Activated T-cell treated with anti-CD3 and anti-CD28 coated beads, Interleukin-2, amount 50 U/mL, for 24 hours (primary cell): ENCODE data around the gene TMC6.
"Not testable (repeated sequence)": the region's sequence is repeated elsewhere in the genome, so short reads cannot be mapped to it uniquely, and the experiment has no call there.

ENCODE experiments used
- DNase-seq: peaks from one replicate; pipeline ENCODE4 v3.0.0-alpha.2; 2020
- H3K27ac Mint-ChIP-seq: 2 replicates; pipeline ENCODE4 v1.8.0; 2020; ENCODE audit warnings: mild to moderate bottlenecking, mixed read lengths
- H3K27me3 Mint-ChIP-seq: 2 replicates; pipeline ENCODE4 v1.8.0; 2020; ENCODE audit warnings: mixed read lengths
- H3K36me3 Mint-ChIP-seq: 2 replicates; pipeline ENCODE4 v1.8.0; 2020; ENCODE audit warnings: low read depth, mixed read lengths
- H3K4me1 Mint-ChIP-seq: 2 replicates; pipeline ENCODE4 v1.8.0; 2020; ENCODE audit warnings: low read depth, mixed read lengths
- H3K4me3 Mint-ChIP-seq: 2 replicates; pipeline ENCODE4 v1.8.0; 2020; ENCODE audit warnings: mild to moderate bottlenecking, moderate library complexity, mixed read lengths
- H3K9me3 Mint-ChIP-seq: 2 replicates; pipeline ENCODE4 v1.8.0; 2020; ENCODE audit warnings: mixed read lengths

Gene TMC6

DNA sequence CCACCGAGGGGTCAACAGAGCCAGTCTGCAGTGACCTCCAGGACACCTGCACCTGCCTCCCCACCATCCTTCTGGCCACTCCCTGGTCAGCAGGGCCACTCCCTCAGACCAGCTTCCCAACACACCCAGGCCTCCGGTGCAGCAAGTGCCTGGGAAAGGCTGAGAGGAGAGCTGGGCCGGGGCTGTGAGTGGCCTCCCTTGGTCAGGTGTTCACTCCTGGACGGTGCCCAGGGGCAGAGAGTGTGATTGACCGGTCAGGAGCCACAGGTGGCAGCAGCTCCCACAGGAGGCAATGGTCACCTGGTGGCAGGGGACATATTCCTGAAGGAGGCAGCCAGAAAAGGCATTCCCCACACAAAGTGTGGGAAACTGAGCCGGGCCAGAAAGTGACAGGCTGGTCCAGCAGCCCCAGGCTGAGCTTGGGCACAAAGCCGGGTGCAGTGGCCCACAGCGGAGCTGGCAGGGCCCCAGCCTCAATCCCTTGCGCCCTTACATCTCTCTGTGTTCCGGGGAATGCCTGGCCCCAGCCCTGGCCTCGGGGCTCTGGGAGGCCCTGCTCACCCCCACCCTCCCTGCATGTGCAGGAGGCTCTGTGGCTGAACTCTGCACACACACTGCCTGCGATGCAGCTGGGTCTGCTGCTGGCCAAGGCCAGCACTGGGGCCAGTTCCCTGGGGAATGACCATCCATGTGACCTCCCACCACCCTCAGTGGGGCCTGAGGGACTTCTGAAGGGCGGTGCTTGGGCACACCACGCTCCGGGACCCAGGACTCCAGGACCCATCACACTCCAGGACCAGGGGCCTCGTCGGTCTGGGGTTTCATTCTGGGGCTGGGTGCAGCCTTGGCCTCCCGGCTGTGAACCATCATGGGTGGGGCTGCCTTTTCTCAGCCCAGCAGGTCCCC, 16.4 kb upstream of the TMC6 start:
- no peak for DNase-seq
- peaks cover 22% of the 10 kb centered on the region for H3K36me3 Mint-ChIP-seq
- H3K9me3 Mint-ChIP-seq, result no peaks in the 10 kb centered on the region
- H3K27ac Mint-ChIP-seq, result peak overlapping the region; percentile 29
- H3K4me1 Mint-ChIP-seq, result peaks cover 42% of the 10 kb centered on the region
- no peaks in the 10 kb centered on the region for H3K27me3 Mint-ChIP-seq
- no peak overlapping the region for H3K4me3 Mint-ChIP-seq

DNA sequence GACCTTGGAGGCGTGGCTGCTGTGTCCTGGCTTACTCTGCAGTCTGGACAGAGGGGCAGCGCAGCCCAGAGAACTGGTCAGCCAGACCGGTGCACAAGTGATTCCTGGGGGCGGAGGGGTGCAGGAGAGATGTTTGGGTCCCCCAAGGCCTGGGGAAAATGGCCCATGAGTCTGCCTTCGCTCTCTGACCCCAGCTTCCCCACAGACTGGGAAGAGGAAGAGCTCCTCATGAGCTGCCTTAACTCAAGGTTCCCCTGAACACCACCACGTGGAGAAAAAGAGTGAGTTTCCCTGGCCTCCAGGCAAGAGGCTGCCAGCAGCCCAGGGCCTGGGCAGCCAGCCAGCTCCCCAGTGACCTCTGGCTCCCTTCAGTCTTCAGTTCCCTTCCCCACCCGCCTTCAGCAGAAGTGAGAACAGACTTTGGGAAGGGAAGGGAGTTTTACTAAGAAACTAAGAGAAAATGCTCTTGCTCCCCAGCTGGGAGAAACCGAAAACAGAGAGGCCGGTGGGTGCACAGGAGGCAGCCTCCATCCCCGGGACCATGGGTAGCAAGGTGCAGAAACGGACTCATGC, 15.7 kb upstream of the TMC6 start:
- no peak overlapping the region for H3K4me3 Mint-ChIP-seq
- no peaks in the 10 kb centered on the region for H3K9me3 Mint-ChIP-seq
- DNase-seq, result no peak
- H3K4me1 Mint-ChIP-seq, result peaks cover 44% of the 10 kb centered on the region
- H3K36me3 Mint-ChIP-seq, result peaks cover 26% of the 10 kb centered on the region
- no peaks in the 10 kb centered on the region for H3K27me3 Mint-ChIP-seq
- peak overlapping the region; percentile 29 for H3K27ac Mint-ChIP-seq

DNA sequence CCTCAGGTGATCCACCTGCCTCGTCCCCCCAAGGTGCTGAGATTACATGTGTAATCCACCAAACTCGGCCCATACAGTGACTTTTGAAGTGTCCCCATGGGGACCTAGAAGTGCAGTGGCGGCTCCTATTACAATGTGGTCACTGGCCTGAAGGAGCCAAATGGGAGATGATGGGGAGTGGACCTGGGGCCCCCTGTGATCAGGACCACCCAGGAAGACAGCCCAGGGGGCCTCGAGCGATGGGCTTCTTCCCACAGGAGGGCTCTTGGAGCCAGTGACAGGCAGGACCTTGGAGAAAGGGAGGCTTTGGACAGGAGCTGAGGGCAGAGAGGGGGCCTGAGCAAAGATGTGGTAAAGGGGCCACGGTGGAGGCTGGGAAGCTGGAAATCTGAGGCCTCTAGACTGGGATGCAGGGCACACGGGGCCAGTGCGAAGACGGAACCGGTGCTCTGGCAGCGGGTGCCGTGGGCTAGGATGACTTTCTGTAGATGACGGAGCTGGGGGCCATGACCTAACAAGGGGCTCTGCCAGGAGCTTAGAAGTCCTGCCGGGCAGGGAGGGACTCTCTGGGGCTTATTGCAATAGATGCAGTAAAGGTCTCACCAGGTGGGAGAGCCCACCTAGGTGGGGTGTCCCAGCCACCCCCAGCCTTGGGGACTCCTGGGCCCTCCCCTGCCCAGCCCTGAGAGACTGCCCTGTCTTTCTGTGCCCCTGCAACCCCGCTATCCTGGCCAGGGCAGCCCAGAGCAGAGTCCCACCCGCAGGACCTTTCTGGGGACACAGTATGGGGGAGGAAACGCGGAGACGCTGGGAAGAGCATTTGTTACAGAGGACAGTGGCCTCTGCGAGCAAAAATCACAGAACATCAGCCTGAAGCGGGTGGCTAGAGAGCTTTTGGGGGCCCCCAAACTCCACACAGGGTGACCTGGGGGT, 14.9 kb upstream of the TMC6 start:
- peak overlapping the region; percentile 61 for H3K27ac Mint-ChIP-seq
- no peak for DNase-seq
- H3K4me1 Mint-ChIP-seq, result peaks cover 47% of the 10 kb centered on the region
- no peak overlapping the region for H3K4me3 Mint-ChIP-seq
- H3K9me3 Mint-ChIP-seq, result no peaks in the 10 kb centered on the region
- H3K36me3 Mint-ChIP-seq, result peaks cover 33% of the 10 kb centered on the region
- H3K27me3 Mint-ChIP-seq, result no peaks in the 10 kb centered on the region

DNA sequence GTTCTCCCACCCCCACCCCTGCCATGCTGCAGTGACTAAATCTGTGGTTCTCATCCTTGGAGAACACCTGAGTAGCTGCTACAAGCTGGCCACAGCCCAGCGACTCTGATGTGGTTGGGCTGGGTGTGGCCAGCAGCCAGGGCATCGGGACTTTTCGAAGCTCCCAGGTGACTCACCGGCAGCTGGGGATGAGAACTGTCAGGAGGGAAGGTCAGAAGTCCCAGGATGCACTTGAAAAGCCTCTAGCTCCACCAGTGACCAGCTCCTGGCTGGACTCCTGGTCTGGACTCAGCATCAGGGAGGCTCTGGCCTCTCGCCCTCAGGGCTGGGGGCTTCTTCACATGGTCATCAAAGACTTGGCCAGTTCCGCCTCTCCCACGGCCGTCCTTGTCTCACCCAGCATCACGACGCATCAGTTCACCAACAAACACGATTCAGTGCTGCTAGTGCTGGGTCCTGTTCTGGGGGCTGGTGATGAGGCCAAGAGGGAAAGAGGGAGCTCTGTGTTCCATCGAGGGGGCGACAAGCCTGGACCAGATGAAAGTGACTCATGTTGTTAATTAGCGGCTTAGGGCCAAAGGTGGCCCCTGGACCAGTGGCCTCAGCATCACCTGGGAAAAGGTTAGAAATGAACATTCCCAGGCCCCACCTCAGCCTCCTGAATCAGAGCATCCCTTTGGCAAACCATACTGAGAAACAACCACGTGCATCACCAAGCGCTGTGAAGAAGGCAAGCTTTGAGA, 13.7 kb upstream of the TMC6 start:
- no peaks in the 10 kb centered on the region for H3K27me3 Mint-ChIP-seq
- peaks cover 43% of the 10 kb centered on the region for H3K36me3 Mint-ChIP-seq
- no peak for DNase-seq
- H3K4me1 Mint-ChIP-seq, result peaks cover 50% of the 10 kb centered on the region
- H3K9me3 Mint-ChIP-seq, result no peaks in the 10 kb centered on the region
- no peak overlapping the region for H3K4me3 Mint-ChIP-seq
- peak overlapping the region; percentile 26 for H3K27ac Mint-ChIP-seq

DNA sequence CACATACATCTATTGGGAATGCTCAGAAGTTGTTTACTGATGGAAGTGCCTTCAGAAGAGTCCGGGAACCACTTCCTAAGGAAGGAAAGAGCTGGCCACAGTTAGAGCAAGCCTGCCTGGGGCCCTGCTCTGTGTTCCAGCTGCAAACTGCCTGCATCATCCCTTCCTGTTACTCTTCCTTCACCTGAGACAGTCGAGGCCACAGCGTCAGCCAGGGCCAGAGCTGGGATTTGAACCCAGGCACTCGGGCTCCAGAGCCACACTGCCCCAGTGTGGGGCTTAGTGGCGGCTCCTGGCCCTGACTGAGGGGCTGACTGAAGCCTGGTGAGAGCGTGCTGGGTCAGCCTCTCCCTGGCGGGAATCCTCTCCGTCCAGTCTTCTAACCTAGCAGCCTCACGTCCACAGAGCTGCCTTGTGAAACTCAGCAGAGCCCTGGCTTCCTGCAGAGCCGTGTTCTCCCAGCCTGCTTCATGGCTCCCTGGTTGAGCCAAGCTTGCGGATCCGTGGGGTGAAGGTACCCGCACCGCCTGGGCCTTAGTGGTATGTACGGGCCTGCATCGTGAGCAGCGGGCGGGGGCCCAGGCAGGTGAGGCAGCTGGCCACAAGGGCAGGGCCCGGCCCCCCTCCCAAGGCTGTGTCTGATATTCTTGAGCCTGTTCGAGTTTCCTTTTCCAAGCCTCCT, 13.0 kb upstream of the TMC6 start:
- Mint-ChIP-seq H3K4me1 (peaks cover 56% of the 10 kb centered on the region), H3K9me3 (no peaks in the 10 kb centered on the region), H3K27me3 (no peaks in the 10 kb centered on the region), H3K4me3 (no peak overlapping the region), H3K27ac (peak overlapping the region; percentile 50), H3K36me3 (peaks cover 50% of the 10 kb centered on the region)
- no peak for DNase-seq

DNA sequence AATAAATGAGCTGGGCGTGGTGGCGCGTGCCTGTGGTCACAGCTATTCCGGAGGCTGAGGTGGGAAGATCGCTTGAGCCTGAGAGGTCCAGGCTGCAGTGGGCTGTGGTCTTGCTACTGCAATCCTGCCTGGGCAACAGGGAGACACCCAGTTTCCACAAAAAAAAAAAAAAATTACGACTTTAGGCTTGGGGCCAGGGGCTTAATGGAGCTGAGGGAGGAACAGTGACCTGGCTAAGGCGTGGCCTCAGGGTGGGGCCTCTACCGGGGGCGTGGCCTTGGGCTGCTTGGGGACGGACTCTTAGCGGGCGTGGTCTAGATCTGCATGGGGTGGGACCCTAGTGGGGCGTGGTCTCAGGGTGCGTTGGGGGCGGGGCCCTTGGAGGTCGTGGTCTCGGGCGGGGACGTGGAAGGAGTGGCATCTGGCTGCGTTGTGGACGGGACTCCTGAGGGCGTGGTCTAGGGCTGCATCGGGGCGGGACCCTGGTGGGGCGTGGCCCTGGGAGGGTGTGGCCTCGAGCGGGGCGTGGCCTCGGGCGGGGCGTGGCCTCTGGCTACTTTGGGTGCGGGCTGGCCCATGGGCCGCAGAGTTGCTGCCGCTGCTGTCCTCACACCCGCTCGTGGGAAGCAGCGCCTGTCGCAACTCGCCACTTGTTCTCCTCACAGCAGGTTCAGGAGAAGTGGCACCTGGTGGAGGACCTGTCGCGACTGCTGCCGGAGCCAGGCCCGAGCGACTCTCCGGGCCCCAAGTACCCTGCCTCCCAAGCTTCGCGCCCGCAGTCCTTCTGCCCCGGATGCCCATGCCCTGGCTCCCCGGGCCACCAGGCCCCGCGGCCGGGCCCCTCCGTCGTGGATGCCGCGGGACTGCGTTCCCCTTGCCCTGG, 11.9 kb upstream of the TMC6 start:
- Mint-ChIP-seq H3K9me3 (no peaks in the 10 kb centered on the region), H3K36me3 (peaks cover 62% of the 10 kb centered on the region)
- peak; percentile 96 for DNase-seq

DNA sequence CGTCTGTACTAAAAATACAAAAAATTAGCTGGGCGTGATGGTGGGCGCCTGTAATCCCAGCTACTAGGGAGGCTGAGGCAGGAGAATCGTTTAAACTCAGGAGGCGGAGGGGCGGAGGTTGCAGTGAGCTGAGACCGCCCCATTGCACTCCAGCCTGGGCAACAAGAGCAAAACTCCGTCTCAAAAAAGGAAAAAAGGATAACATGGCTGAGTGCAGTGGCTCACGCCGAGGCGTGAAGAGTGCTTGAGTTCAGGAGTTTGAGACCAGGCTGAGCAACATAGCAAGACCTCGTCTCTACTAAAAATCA, 11.3 kb upstream of the TMC6 start:
- not testable (repeated sequence) for DNase-seq, H3K27me3 Mint-ChIP-seq, H3K9me3 Mint-ChIP-seq
- Mint-ChIP-seq H3K4me1 (peaks cover 72% of the 10 kb centered on the region), H3K4me3 (peak overlapping the region; percentile 6), H3K27ac (peak overlapping the region; percentile 88), H3K36me3 (peaks cover 68% of the 10 kb centered on the region)

More for the DNA sequence above, 11.9 kb upstream of the TMC6 start:
- Mint-ChIP-seq H3K27ac (peak overlapping the region; percentile 88), H3K4me1 (peaks cover 66% of the 10 kb centered on the region), H3K27me3 (no peaks in the 10 kb centered on the region), H3K4me3 (peak overlapping the region; percentile 6)

DNA sequence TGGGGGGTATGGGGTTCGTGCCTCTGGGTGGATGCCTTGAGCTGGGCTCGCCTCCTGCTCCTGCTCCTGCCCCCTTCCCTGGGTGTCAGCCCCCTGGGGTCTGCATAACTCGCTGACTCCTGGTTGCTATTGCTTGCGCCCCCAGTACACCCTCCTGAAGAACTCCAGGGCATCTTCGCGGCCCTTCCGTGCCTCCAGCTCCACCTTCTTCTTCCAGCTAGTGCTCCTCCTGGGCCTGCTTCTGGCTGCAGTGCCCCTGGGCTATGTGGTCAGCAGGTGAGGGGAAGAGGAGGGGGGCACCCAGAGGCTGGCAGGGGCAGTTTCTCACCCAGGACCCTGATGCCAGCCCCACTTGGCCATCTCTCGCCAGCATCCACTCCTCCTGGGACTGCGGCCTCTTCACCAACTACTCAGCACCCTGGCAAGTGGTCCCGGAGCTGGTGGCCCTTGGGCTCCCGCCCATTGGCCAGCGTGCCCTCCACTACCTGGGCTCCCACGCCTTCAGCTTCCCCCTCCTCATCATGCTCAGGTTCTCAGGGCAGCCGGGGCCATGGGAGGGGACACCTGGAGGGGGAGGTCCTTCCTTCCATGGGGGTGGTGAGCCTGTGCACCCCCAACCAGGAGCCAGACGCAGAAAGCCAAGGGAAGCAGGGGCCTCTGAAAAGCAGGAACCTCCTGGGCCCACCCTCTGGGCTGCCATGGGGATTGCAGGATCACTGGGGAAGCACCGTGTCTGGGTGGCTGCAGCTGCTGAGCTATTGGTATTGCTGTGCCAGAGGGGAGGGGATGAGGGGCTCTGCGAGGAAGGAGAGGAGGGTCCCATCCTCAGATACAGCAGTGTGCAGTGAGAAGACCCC, 9.9 kb upstream of the TMC6 start:
- peak; percentile 34 for DNase-seq
- Mint-ChIP-seq H3K9me3 (no peaks in the 10 kb centered on the region), H3K4me3 (no peak overlapping the region), H3K36me3 (peaks cover 81% of the 10 kb centered on the region), H3K4me1 (peaks cover 80% of the 10 kb centered on the region), H3K27me3 (no peaks in the 10 kb centered on the region), H3K27ac (peak overlapping the region; percentile 55)

DNA sequence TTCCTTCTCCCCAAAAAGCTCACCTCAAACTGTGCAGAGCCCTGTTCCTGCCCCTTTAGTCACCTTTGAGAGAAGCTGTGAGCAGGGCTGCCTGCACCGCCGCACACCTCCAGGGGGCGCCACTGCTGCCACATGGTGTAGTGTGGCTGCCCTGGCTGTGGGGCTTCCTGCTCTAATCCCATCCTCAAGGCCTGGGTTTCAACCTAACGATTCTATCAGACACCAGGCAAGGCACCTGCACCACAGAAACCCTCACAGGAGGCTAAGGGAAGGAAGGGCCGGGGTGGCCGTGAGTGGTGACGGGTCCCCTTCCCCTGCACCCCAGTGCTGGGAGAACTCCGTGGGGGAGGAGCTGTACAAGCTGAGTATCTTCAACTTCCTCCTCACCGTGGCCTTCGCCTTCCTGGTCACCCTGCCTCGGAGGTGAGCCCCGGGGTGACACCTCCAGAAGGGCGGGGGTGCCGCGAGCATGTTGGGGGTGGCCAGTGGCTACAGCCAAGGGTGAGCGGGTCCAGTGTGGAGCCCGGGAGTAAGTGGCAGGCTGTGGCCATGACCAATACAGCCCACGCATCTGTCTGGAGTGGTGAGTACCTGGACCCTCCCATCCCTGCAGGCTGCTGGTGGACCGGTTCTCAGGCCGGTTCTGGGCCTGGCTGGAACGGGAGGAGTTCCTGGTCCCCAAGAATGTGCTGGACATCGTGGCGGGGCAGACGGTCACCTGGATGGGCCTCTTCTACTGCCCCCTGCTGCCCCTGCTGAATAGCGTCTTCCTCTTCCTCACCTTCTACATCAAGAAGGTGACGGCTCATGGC, 9.0 kb upstream of the TMC6 start:
- H3K9me3 Mint-ChIP-seq, result no peaks in the 10 kb centered on the region
- H3K36me3 Mint-ChIP-seq, result peaks cover 87% of the 10 kb centered on the region
- peaks cover 83% of the 10 kb centered on the region for H3K4me1 Mint-ChIP-seq
- no peak overlapping the region for H3K4me3 Mint-ChIP-seq
- peak overlapping the region; percentile 51 for H3K27ac Mint-ChIP-seq
- H3K27me3 Mint-ChIP-seq, result no peaks in the 10 kb centered on the region
- peak; percentile 75 for DNase-seq

DNA sequence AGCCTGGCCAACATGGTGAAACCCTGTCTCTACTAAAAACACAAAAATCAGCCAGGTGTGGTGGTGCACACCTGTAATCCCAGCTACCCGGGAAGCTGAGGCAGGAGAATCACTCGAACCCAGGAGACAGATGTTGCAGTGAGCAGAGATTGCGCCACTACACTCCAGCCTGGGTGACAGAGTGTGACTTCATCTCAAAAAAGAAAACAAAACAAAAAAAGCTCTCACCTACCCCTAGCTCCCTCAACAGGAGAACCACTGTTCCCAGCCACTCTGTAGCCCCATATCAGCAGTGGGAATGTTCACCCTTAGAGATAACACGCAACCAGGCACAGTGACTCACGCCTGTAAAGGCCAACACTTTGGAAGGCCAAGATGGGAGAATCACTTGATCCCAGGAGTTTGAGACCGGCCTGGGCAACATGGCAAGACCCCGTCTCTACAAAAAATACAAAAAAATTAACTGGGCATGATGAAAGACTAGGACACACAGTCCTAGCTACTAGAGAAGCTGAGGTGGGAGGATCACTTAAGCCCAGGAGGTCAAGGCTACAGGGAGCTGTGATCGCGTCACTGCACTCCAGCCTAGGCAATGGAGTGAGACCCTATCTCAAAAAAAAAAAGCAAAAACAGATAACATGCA, 7.4 kb upstream of the TMC6 start:
- peaks cover 73% of the 10 kb centered on the region for H3K4me1 Mint-ChIP-seq
- peaks cover 77% of the 10 kb centered on the region for H3K36me3 Mint-ChIP-seq
- H3K27me3 Mint-ChIP-seq, result no peaks in the 10 kb centered on the region
- peak overlapping the region; percentile 53 for H3K27ac Mint-ChIP-seq
- H3K4me3 Mint-ChIP-seq, result no peak overlapping the region
- no peak for DNase-seq
- no peaks in the 10 kb centered on the region for H3K9me3 Mint-ChIP-seq

DNA sequence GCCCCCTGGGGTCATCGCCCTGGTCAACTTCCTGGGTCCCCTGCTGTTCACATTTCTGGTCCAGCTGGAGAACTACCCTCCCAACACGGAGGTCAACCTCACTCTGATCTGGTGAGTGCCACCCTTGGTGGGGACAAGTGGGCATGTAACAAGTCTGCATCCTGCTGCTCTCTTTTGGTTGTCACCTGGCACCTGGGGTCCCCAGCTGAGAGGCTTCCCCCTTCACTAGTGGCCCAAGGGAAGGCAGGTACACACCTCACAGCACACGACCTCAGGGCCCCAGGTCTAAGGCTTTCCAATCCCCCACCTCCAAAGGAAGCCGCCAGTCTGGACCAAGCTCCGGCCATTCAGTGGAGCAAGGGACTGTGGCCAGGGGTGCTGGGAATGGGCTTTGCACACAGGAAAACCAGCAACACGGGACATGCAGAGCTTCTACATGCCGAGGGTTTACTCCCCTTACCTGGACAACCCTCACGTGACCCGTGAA, 6.4 kb upstream of the TMC6 start:
- peak; percentile 30 for DNase-seq
- Mint-ChIP-seq H3K27me3 (no peaks in the 10 kb centered on the region), H3K9me3 (no peaks in the 10 kb centered on the region), H3K36me3 (peaks cover 77% of the 10 kb centered on the region), H3K27ac (no peak overlapping the region), H3K4me1 (peaks cover 78% of the 10 kb centered on the region), H3K4me3 (peak overlapping the region; percentile 93)
